Astrocyte of the spinal cord (primary cell): ENCODE results near the gene TPD52L1.

ENCODE experiments used
- DNase-seq: peaks from one replicate; pipeline ENCODE4 v3.0.0; 2011; ENCODE audit warnings: low read depth, low spot score
- H3K4me3 ChIP-seq: 2 replicates; pipeline ENCODE4 v1.5.1; 2011; ENCODE audit warnings: low read depth, mild to moderate bottlenecking, low read length, moderate library complexity
- in situ Hi-C: cut with HindIII; loops from 2 replicates; pipeline ENCODE4 v1.10.0; 2017; ENCODE audit warnings: low sequenced_read_pairs
- TF ChIP-seq, protein P1 (sequence below): IDR thresholded peaks from 2 replicates; pipeline ENCODE4 v1.5.1; 2012; ENCODE audit warnings: low read depth, mild to moderate bottlenecking, low read length, inconsistent platforms

Gene TPD52L1

DNA sequence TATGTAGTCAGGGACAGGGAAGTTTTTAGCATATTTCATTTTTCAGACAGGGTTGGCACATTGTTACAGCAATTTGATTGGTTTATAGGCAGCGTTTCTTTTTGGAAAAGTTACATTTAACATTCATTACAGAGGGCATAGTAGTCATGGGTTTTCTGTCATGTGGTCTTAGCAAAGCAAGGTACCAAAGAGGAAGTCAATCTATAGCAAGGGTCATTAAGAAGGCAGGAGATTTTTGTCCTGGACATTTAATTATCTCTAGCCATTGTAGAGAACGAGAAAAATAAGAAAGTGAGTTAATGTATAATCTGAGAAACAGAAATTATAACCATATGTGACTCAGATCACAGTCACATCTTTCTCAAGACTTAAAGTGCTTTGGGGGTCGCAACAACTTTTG is 47.4 kb downstream of the TPD52L1 start:
- TF ChIP-seq, protein P1, sequence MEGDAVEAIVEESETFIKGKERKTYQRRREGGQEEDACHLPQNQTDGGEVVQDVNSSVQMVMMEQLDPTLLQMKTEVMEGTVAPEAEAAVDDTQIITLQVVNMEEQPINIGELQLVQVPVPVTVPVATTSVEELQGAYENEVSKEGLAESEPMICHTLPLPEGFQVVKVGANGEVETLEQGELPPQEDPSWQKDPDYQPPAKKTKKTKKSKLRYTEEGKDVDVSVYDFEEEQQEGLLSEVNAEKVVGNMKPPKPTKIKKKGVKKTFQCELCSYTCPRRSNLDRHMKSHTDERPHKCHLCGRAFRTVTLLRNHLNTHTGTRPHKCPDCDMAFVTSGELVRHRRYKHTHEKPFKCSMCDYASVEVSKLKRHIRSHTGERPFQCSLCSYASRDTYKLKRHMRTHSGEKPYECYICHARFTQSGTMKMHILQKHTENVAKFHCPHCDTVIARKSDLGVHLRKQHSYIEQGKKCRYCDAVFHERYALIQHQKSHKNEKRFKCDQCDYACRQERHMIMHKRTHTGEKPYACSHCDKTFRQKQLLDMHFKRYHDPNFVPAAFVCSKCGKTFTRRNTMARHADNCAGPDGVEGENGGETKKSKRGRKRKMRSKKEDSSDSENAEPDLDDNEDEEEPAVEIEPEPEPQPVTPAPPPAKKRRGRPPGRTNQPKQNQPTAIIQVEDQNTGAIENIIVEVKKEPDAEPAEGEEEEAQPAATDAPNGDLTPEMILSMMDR = no peak
- in situ Hi-C loops = no loop called here
- no peak for DNase-seq
- H3K4me3 ChIP-seq = no peak overlapping the region

DNA sequence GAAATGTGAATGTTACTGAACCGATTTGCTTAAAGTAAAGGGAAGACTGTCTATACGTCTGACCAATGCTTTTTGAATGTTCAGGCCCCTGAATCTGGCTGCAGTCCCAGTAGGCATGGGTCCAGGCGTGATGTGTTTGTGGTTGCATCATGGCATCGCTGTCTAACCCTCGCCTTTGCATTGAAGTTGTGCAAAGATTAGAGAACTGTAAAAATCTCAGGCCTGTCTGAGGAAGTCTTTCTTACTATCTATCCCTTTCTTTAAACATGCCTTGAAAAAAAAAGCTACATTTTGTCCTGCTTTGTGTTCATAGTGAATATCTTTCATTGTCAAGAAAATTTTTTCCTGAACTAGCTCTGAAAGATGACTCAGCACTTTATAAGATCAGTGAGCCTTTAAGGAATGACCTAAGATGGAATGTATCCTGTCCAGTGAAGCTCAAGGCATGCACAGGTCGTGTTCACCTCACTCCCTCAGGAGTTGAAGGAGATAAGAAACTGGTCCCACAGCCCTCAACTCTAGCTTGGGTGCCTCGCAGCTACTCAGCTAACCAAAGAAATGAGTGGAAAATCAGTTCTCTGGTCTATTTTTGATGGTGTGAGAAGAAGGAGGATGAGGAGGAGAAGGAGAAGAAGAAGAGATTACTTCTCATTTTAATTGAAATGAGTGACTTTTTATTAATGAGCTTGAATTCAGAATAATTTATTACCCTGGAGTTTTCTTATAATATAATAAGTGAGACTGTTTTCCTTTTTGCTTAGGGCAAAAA is 48.6 kb downstream of the TPD52L1 start:
- in situ Hi-C loops = no loop called here
- no peak overlapping the region for H3K4me3 ChIP-seq
- peak; percentile 94 for DNase-seq
- TF ChIP-seq, protein P1 = no peak

DNA sequence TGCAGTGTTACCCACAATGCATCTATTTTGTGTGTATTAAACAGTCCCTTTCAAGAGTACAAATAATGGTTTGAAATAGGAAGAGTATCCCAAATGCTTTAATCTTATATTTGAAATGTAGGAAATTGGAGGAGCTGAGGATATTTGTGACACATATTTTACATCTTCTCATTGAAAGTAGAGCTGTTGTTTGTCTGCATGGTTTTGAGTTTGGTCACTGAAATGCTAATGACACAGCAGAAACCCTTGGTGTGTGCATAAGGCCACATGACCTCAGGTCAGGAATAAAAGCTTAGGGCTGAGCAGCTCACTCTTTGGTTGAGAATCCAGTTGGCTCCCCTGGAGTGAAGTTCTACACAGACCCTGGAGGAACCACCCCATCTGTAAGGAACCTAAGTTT is 49.8 kb downstream of the TPD52L1 start:
- no peak for DNase-seq
- in situ Hi-C loops = no loop called here
- TF ChIP-seq, protein P1 = no peak
- H3K4me3 ChIP-seq = no peak overlapping the region

DNA sequence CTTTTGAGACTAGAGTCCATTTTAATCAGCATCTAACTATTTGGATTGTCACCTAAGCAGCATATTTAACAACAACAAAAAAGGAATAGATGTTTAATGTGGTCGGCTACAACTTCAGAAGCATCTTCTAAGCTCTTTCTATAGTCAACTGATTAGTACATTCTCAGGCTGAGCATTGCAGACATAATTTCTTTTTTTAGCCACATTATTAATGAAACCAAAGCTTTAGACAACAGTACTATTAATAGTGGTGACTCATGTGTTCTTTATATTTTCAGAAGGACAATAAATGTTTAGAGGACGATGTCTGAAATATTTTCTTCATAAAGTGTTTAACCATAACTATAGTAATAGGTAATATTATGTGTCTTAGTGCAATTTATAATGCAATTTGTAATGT is 52.4 kb downstream of the TPD52L1 start:
- TF ChIP-seq, protein P1 = no peak
- in situ Hi-C loops = no loop called here
- no peak for DNase-seq
- H3K4me3 ChIP-seq = no peak overlapping the region

DNA sequence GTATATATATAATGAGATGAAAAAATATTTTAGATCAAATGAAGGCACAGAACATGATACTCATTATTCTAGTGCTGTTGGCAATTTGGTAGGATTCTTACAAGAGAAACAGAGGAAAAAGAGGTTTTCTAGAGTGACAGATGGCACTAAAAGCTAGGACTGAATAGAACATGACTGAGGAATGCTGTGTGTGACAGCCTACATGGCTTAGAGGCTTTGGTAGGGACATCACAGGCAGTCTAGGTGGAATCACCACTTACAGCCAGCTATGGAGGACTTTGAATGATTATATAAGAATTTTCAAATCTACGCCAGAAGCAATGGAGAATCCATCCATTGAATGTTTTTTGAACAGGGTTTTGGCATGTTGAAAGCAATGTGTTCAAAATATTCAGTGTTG is 52.8 kb downstream of the TPD52L1 start:
- no peak overlapping the region for H3K4me3 ChIP-seq
- no peak for DNase-seq
- in situ Hi-C loops = no loop called here
- TF ChIP-seq, protein P1 = no peak

DNA sequence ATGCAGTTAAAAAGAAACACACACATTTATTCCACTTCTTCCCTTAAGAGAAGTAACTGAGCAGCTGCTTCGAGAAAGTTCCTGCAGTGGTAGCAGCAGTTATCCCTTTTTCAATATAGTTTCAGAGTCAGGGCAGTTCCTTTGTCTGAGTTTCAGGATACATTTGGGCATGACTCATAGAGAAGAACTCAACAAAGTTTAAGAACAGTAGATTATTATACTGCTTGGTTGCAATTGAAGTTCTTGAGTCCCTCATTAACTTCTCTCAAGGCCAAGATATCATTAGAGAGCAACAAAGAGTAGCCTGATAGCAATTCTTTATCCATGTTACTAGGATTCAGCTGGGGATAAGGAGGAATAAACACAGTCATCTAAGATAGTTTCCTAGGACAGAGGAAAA is 54.4 kb downstream of the TPD52L1 start:
- H3K4me3 ChIP-seq = no peak overlapping the region
- in situ Hi-C loops = no loop called here
- peak; percentile 27 for DNase-seq
- TF ChIP-seq, protein P1 = no peak
